H1 (cell line): ENCODE measurements around the gene FOXC2. TPM values are rescaled to one million over a fixed set of nuclear protein-coding genes. Genes with fewer than 3 reads are reported as not detected.

Experiments used
- CTCF ChIA-PET: fragments of 300-600 bp; sonication (Branson Sonifier 250); formaldehyde crosslinking; loops from one replicate; lab custom pipeline; 2021; ENCODE audit not compliant: partially characterized antibody; lab: Charles Lee
- POLR2A ChIA-PET: fragments of 300-600 bp; sonication (Branson Sonifier 250); formaldehyde crosslinking; loops from one replicate; lab custom pipeline; 2021; ENCODE audit warnings: inconsistent platforms; ENCODE audit not compliant: partially characterized antibody; lab: Charles Lee
- DNase-seq, 2 experiments: peaks; one replicate each; pipeline versions ENCODE4 v3.0.0 to v3.0.0-alpha.2; 2010 to 2022; ENCODE audit warnings: low spot score in 2 of 2, low read depth in 1 of 2, mixed read lengths in 1 of 2
- FAIRE-seq: peaks from 2 replicates; lab custom pipeline; 2011; peaks lifted over from hg19 to GRCh38; lab: Jason Lieb, UNC
- H2AFZ ChIP-seq: 2 replicates; pipeline ENCODE4 v1.8.1; 2012; ENCODE audit warnings: low read length, inconsistent platforms
- H2AK5ac ChIP-seq: 2 replicates; pipeline ENCODE4 v1.6.1; 2013; ENCODE audit warnings: low read depth, low read length
- H2BK120ac ChIP-seq: replicated peaks from 2 replicates; pipeline ENCODE3; 2013; ENCODE audit warnings: low read depth, low read length, inconsistent platforms
- H2BK12ac ChIP-seq: 2 replicates; pipeline ENCODE4 v1.6.1; 2013; ENCODE audit warnings: low read depth, low read length
- H2BK15ac ChIP-seq: 2 replicates; pipeline ENCODE4 v1.6.1; 2013; ENCODE audit warnings: low read length
- H2BK20ac ChIP-seq: 2 replicates; pipeline ENCODE4 v1.6.1; 2013; ENCODE audit warnings: low read length
- H2BK5ac ChIP-seq: 2 replicates; pipeline ENCODE4 v1.6.1; 2013; ENCODE audit warnings: low read depth, low read length
- H3K14ac ChIP-seq: 2 replicates; pipeline ENCODE4 v1.6.1; 2013; ENCODE audit warnings: inconsistent platforms; ENCODE audit not compliant: insufficient read length
- H3K18ac ChIP-seq: 2 replicates; pipeline ENCODE4 v1.6.1; 2013; ENCODE audit warnings: low read length; ENCODE audit errors: extremely low read depth
- H3K23ac ChIP-seq: 2 replicates; pipeline ENCODE4 v1.6.1; 2013; ENCODE audit warnings: inconsistent platforms; ENCODE audit not compliant: insufficient read length
- H3K23me2 ChIP-seq: 2 replicates; pipeline ENCODE4 v1.6.1; 2013; ENCODE audit warnings: low read depth, low read length
- H3K27ac ChIP-seq: 2 replicates; pipeline ENCODE4 v1.6.1; 2011; ENCODE audit warnings: low read depth, low read length, inconsistent platforms
- H3K27me3 ChIP-seq, 4 experiments: replicated peaks in 1 of 4; 1 replicate in 1 of 4; 2 replicates in 3 of 4; pipeline versions ENCODE4 v1.6.1 to v1.8.1; 2011 to 2013; ENCODE audit warnings: low read length in 3 of 4, mild to moderate bottlenecking in 3 of 4, inconsistent platforms in 2 of 4, mixed read lengths in 2 of 4, moderate library complexity in 1 of 4; ENCODE audit not compliant: control insufficient read depth in 3 of 4, insufficient read depth in 3 of 4; ENCODE audit errors: extremely low read depth in 1 of 4
- H3K36me3 ChIP-seq, 4 experiments: 2 replicates each; pipeline versions ENCODE4 v1.6.1 to v1.8.1; 2011 to 2013; ENCODE audit warnings: mild to moderate bottlenecking in 4 of 4, low read length in 3 of 4, moderate library complexity in 2 of 4, control low read depth in 1 of 4, inconsistent platforms in 1 of 4; ENCODE audit not compliant: insufficient read depth in 4 of 4, control insufficient read depth in 2 of 4
- H3K4ac ChIP-seq: replicated peaks from 2 replicates; pipeline ENCODE3; 2013; ENCODE audit warnings: low read length, low read depth, mixed read lengths, inconsistent platforms; ENCODE audit not compliant: insufficient read length
- H3K4me1 ChIP-seq, 4 experiments: replicated peaks in 1 of 4; 1 replicate in 1 of 4; 2 replicates in 3 of 4; pipeline versions ENCODE4 v1.6.1 to v1.8.1; 2011 to 2013; ENCODE audit warnings: low read length in 3 of 4, inconsistent platforms in 2 of 4, mixed read lengths in 1 of 4; ENCODE audit not compliant: insufficient read depth in 4 of 4, control insufficient read depth in 3 of 4
- H3K4me2 ChIP-seq, 2 experiments: 2 replicates each; pipeline versions ENCODE4 v1.6.1 to v1.8.1; 2011 to 2013; ENCODE audit warnings: low read depth in 2 of 2, low read length in 2 of 2, control low read depth in 1 of 2, inconsistent platforms in 1 of 2, mild to moderate bottlenecking in 1 of 2; ENCODE audit not compliant: insufficient read depth in 1 of 2
- H3K4me3 ChIP-seq, 4 experiments: fragments of 200-600, 300-600 bp in 1 of 4; sonication (generic), shearing (Covaris generic), sonication (Bioruptor Twin) in 1 of 4; 2 replicates each; pipeline versions ENCODE4 v1.5.1 to v1.8.1; 2011 to 2016; ENCODE audit warnings: low read length in 4 of 4, low read depth in 3 of 4, control low read depth in 2 of 4, inconsistent platforms in 2 of 4, mild to moderate bottlenecking in 2 of 4, mixed read lengths in 1 of 4, moderate library complexity in 1 of 4; ENCODE audit not compliant: insufficient read depth in 2 of 4; ENCODE audit errors: extremely low read depth in 1 of 4
- H3K56ac ChIP-seq: replicated peaks from 2 replicates; pipeline ENCODE3; 2013; ENCODE audit warnings: low read depth, mild to moderate bottlenecking, mixed read lengths, low read length, inconsistent platforms; ENCODE audit not compliant: insufficient read length
- H3K79me1 ChIP-seq: 2 replicates; pipeline ENCODE4 v1.6.1; 2013; ENCODE audit warnings: low read depth, low read length, control low read depth
- H3K79me2 ChIP-seq, 2 experiments: 2 replicates each; pipeline versions ENCODE4 v1.6.1 to v1.8.1; 2012 to 2013; ENCODE audit warnings: low read length in 2 of 2, mild to moderate bottlenecking in 2 of 2, inconsistent platforms in 1 of 2; ENCODE audit not compliant: insufficient read depth in 2 of 2, control insufficient read depth in 1 of 2
- H3K9ac ChIP-seq, 4 experiments: replicated peaks in 1 of 4; 1 replicate in 1 of 4; 2 replicates in 3 of 4; pipeline versions ENCODE4 v1.6.1 to v1.8.1; 2011 to 2013; ENCODE audit warnings: low read depth in 3 of 4, low read length in 3 of 4, control low read depth in 2 of 4, mild to moderate bottlenecking in 2 of 4, moderate library complexity in 2 of 4, inconsistent platforms in 1 of 4; ENCODE audit errors: extremely low read depth in 1 of 4
- H3K9me3 ChIP-seq, 2 experiments: 2 replicates each; pipeline versions ENCODE4 v1.6.1 to v1.8.1; 2012 to 2013; ENCODE audit warnings: mild to moderate bottlenecking in 2 of 2, moderate library complexity in 2 of 2, control low read depth in 1 of 2, inconsistent platforms in 1 of 2, low read depth in 1 of 2, low read length in 1 of 2, mixed read lengths in 1 of 2; ENCODE audit not compliant: insufficient read depth in 2 of 2
- H4K20me1 ChIP-seq, 2 experiments: replicated peaks in 1 of 2; 2 replicates each; pipeline versions ENCODE3 to v1.8.1; 2011 to 2013; ENCODE audit warnings: inconsistent platforms in 2 of 2, low read length in 2 of 2, mild to moderate bottlenecking in 1 of 2; ENCODE audit not compliant: insufficient read depth in 2 of 2, control insufficient read depth in 1 of 2
- H4K5ac ChIP-seq: 2 replicates; pipeline ENCODE4 v1.6.1; 2013; ENCODE audit warnings: low read length, low read depth, mixed read lengths, inconsistent platforms; ENCODE audit not compliant: insufficient read length
- H4K8ac ChIP-seq: 2 replicates; pipeline ENCODE4 v1.8.0; 2013; ENCODE audit warnings: mild to moderate bottlenecking, moderate library complexity, low read length, inconsistent platforms; ENCODE audit not compliant: insufficient read depth; ENCODE audit errors: extremely low read depth
- H4K91ac ChIP-seq: replicated peaks from 2 replicates; pipeline ENCODE3; 2013; ENCODE audit warnings: low read length, mixed read lengths, inconsistent platforms; ENCODE audit not compliant: insufficient read length
- BCL11A ChIP-seq, 2 experiments: IDR thresholded peaks; one replicate each; pipeline ENCODE4 v1.6.1; 2011; ENCODE audit warnings: low read depth in 2 of 2, low read length in 2 of 2, mild to moderate bottlenecking in 2 of 2
- GTF2F1 ChIP-seq: IDR thresholded peaks from 2 replicates; pipeline ENCODE4 v1.6.1; 2012; ENCODE audit warnings: low read depth, low read length, improper control_type of control experiment, borderline replicate concordance
- POLR2A ChIP-seq, 2 experiments: IDR thresholded peaks; 1 replicate in 1 of 2; 2 replicates in 1 of 2; pipeline ENCODE4 v1.6.1; 2011; ENCODE audit warnings: low read depth in 2 of 2, low read length in 2 of 2, mild to moderate bottlenecking in 2 of 2; ENCODE audit errors: control extremely low read depth in 1 of 2
- RNF2 ChIP-seq: fragments of 200-900, 300-1000 bp; sonication (generic); IDR thresholded peaks from 2 replicates; pipeline ENCODE4 v1.7.1; 2016; ENCODE audit warnings: borderline replicate concordance, low read depth, mild to moderate bottlenecking, antibody characterized with exemption, low read length; ENCODE audit not compliant: poor library complexity, severe bottlenecking; ENCODE audit errors: missing control alignments
- SIN3A ChIP-seq, 2 experiments: IDR thresholded peaks in 1 of 2; conservative IDR thresholded peaks in 1 of 2; 2 replicates each; pipeline ENCODE4 v1.6.1; 2011 to 2012; ENCODE audit warnings: low read length in 2 of 2, improper control_type of control experiment in 1 of 2, low read depth in 1 of 2, mild to moderate bottlenecking in 1 of 2
- WGBS, 2 experiments: shearing (Covaris generic) in 1 of 2; methylation state at CpG; one replicate each; pipeline versions ENCODE4 v1.1.6 to v1.1.7; 2013 to 2015; ENCODE audit warnings: low lambda C conversion rate in 2 of 2, mixed read lengths in 2 of 2, inconsistent platforms in 1 of 2, low coverage in 1 of 2, missing lambda C conversion rate in 1 of 2; ENCODE audit not compliant: insufficient replicate concordance in 2 of 2, insufficient coverage in 1 of 2, insufficient read length in 1 of 2; ENCODE audit errors: extremely low coverage in 1 of 2, missing lambda C conversion rate in 1 of 2; 5-methylcytosine and 5-hydroxymethylcytosine counted together
- polyA plus RNA-seq, 7 experiments: library from polyadenylated mRNA; depleted of rRNA in 3 of 7; stranded (reverse) in 5 of 7; unstranded in 2 of 7; fragments of >200 nt in 5 of 7; fragments of 200-250 nt in 2 of 7; gene quantifications; 1 replicate in 5 of 7; 2 replicates in 1 of 7; 4 replicates in 1 of 7; pipeline versions ENCODE4 v1.2.1 to v1.2.3, GENCODE V29; 2011 to 2013; ENCODE audit warnings: missing spikeins in 2 of 7, mixed read lengths in 2 of 7
- total RNA-seq: library from RNA; stranded (reverse); fragmentation: NEBNext Ultra II Directional; extraction: Animal tissue kit (Norgen Biotek cat#: 25700); gene quantifications from 2 replicates; pipeline ENCODE4 v1.2.1, GENCODE V29; 2021
- TF ChIP-seq, protein P1 (sequence below), 3 experiments: IDR thresholded peaks; 1 replicate in 2 of 3; 2 replicates in 1 of 3; pipeline versions ENCODE4 v1.5.1 to v1.6.1; 2011; ENCODE audit warnings: low read length in 3 of 3, mild to moderate bottlenecking in 3 of 3, inconsistent platforms in 2 of 3, low read depth in 1 of 3, moderate library complexity in 1 of 3; ENCODE audit not compliant: insufficient read depth in 1 of 3; ENCODE audit errors: control extremely low read depth in 1 of 3
- TF ChIP-seq, protein P2 (sequence below): IDR thresholded peaks from 2 replicates; pipeline ENCODE4 v1.6.1; 2012; ENCODE audit warnings: inconsistent platforms

Gene FOXC2
- total and polyA plus RNA-seq, 2 of the 8 experiments (the other 6 are each of a cell fraction or from before 2014, with no cell fraction given) = 0.09 TPM; not detected in 1

DNA sequence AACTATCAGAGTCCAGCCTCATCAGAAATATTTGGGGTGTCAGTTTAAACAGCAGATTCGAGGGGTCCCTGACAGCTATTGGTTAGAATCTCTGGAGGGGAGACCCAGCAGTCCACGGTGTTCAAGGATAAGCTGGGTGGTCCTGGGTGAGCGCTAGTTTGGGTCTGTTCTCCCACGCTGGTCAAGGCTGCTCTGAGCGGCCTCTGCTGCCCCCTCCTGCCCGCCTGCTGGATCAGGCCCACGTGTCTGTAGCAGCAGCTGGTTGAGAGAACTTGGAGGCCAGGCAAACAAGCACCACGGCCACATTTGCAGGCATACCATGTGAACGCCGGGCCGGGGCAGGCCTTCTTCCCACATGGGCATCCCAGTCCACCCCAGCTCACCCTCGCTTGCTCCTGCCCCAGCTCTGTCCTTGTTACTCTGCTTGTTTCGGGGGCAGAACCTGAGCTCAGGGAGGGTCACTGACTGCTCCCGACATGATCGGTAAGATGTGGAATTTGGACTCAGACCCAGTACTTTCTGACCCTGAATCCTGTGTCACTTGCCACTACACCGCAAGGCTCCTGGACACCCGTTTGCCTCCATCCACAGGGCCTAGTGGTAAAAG, 48.9 kb upstream of the FOXC2 start:
- Histone ChIP-seq H3K56ac (no peak overlapping the region), H3K36me3 (no peaks in the 10 kb centered on the region), H3K4me1 (peaks cover 3 to 14% (median 10%) of the 10 kb centered on the region in 4 experiments; a peak in 6 of 7 replicates), H3K4ac (no peak overlapping the region), H2AK5ac (no peak overlapping the region), H2BK15ac (no peak overlapping the region), H4K20me1 (peaks cover 11% of the 10 kb centered on the region in 2 experiments), H2BK120ac (no peak overlapping the region), H3K18ac (no peak overlapping the region; the same call in 1 of the 2 replicates), H2BK20ac (no peak overlapping the region), H3K27ac (no peak overlapping the region), H3K79me2 (no peaks in the 10 kb centered on the region), H2BK12ac (no peak overlapping the region; the same call in 1 of the 2 replicates), H3K9me3 (no peaks in the 10 kb centered on the region; a peak in 1 of 4 replicates), H2AFZ (no peak overlapping the region), H3K9ac (no peak overlapping the region), H3K4me2 (no peak overlapping the region), H3K79me1 (no peaks in the 10 kb centered on the region), H3K23me2 (no peaks in the 10 kb centered on the region; the same call in 1 of the 2 replicates), H3K14ac (no peak overlapping the region), H3K4me3 (no peak overlapping the region), H4K91ac (no peak overlapping the region), H3K23ac (no peak overlapping the region), H2BK5ac (no peak overlapping the region), H4K5ac (no peak overlapping the region), H4K8ac (no peak overlapping the region), H3K27me3 (peaks cover 56 to 75% (median 64%) of the 10 kb centered on the region in 4 experiments)
- peak in 1 of 2 experiments; percentile 82 for DNase-seq
- ChIA-PET POLR2A (interaction anchor here (1.3 to 1.6 kb wide), 2 partner anchors 24 to 233 kb away, joined by 3 to 4 read pairs; no protein-coding TSS in a partner anchor), CTCF (interaction anchor here (0.5 to 6.0 kb wide), 99 partner anchors 9 to 1590 kb away, joined by 3 to 84 read pairs (median 5); no protein-coding TSS in a partner anchor)
- no peak for FAIRE-seq
- WGBS, 2 experiments = 36% methylated on average over 17 of the region's 17 CpGs; no CpG with 5 or more reads in 1 of the 2 experiments
- TF ChIP-seq POLR2A (IDR thresholded peaks at IDR 0.05; ENCODE audit: control extremely low read depth in 1 of 2, low read depth in 2 of 2, low read length in 2 of 2) = no peak
- TF ChIP-seq RNF2 = no peak
- TF ChIP-seq, protein P1, sequence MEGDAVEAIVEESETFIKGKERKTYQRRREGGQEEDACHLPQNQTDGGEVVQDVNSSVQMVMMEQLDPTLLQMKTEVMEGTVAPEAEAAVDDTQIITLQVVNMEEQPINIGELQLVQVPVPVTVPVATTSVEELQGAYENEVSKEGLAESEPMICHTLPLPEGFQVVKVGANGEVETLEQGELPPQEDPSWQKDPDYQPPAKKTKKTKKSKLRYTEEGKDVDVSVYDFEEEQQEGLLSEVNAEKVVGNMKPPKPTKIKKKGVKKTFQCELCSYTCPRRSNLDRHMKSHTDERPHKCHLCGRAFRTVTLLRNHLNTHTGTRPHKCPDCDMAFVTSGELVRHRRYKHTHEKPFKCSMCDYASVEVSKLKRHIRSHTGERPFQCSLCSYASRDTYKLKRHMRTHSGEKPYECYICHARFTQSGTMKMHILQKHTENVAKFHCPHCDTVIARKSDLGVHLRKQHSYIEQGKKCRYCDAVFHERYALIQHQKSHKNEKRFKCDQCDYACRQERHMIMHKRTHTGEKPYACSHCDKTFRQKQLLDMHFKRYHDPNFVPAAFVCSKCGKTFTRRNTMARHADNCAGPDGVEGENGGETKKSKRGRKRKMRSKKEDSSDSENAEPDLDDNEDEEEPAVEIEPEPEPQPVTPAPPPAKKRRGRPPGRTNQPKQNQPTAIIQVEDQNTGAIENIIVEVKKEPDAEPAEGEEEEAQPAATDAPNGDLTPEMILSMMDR (IDR thresholded peaks at IDR 0.05; ENCODE audit: control extremely low read depth in 1 of 3, insufficient read depth in 1 of 3, low read depth in 1 of 3, low read length in 3 of 3) = peak; percentile 84 to 94 (median 90)
- TF ChIP-seq SIN3A (conservative IDR thresholded peaks at IDR 0.05 in 1 of 2, IDR thresholded peaks at IDR 0.05 in 1 of 2; ENCODE audit: low read depth in 1 of 2, low read length in 2 of 2) = 0 out of 4 replicates have a peak, but pooled peaks of 1 of the 2 experiments have one; percentile 50
- TF ChIP-seq GTF2F1 = no peak
- no peak for TF ChIP-seq BCL11A (IDR thresholded peaks at IDR 0.05; ENCODE audit: low read depth in 2 of 2, low read length in 2 of 2)
- TF ChIP-seq, protein P2, sequence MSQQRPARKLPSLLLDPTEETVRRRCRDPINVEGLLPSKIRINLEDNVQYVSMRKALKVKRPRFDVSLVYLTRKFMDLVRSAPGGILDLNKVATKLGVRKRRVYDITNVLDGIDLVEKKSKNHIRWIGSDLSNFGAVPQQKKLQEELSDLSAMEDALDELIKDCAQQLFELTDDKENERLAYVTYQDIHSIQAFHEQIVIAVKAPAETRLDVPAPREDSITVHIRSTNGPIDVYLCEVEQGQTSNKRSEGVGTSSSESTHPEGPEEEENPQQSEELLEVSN = peak; percentile 62
